Gastrocnemius medialis (tissue), 4 donors: ENCODE data around the gene EHBP1L1. TPM values are rescaled to one million over a fixed set of nuclear protein-coding genes. Genes with fewer than 3 reads are reported as not detected.

Experiments used
- ATAC-seq, 2 donors: fragments of 150-250 bp; one replicate each; pipeline ENCODE4 v1.9.1; 2016
- DNase-seq, 2 donors: peaks; one replicate each; pipeline ENCODE4 v3.0.0-alpha.2; 2019
- H3K27ac ChIP-seq, 4 donors: fragments of 200-600 bp; sonication (generic); 1 replicate in 1 of 4; 2 replicates in 3 of 4; pipeline ENCODE4 v1.5.1; 2016 to 2018; ENCODE audit warnings: mild to moderate bottlenecking in 2 of 4, moderate library complexity in 1 of 4
- H3K27me3 ChIP-seq, 3 donors: fragments of 200-600 bp; sonication (generic) in 2 of 3; 1 replicate in 1 of 3; 2 replicates in 2 of 3; pipeline versions ENCODE4 v1.5.1 to v1.6.0; 2016 to 2019; ENCODE audit warnings: mild to moderate bottlenecking in 1 of 3, moderate library complexity in 1 of 3
- H3K36me3 ChIP-seq, 2 donors: fragments of 200-600 bp; sonication (generic) in 1 of 2; one replicate each; pipeline ENCODE4 v1.5.1; 2017 to 2018
- H3K4me1 ChIP-seq, 2 donors: fragments of 200-600 bp; sonication (generic) in 1 of 2; one replicate each; pipeline ENCODE4 v1.5.1; 2016 to 2017; ENCODE audit warnings: mild to moderate bottlenecking in 2 of 2
- H3K4me3 ChIP-seq, 4 donors: fragments of 200-600 bp; sonication (generic) in 3 of 4; 1 replicate in 1 of 4; 2 replicates in 3 of 4; pipeline ENCODE4 v1.5.1; 2016 to 2019; ENCODE audit warnings: mild to moderate bottlenecking in 2 of 4
- H3K9me3 ChIP-seq, 3 donors: fragments of 200-600 bp; sonication (generic) in 2 of 3; 1 replicate in 1 of 3; 2 replicates in 2 of 3; pipeline ENCODE4 v1.5.1; 2016 to 2019
- CTCF ChIP-seq, 5 experiments: fragments of 450-650 bp in 3 of 5; fragments of 200-600 bp in 2 of 5; sonication (generic) in 2 of 5; IDR thresholded peaks in 4 of 5; conservative IDR thresholded peaks in 1 of 5; 1 replicate in 4 of 5; 2 replicates in 1 of 5; pipeline ENCODE4 v1.5.1; 2016 to 2019; ENCODE audit warnings: antibody characterized with exemption in 5 of 5, mild to moderate bottlenecking in 3 of 5, moderate library complexity in 3 of 5
- POLR2A ChIP-seq, 2 donors: fragments of 450-650 bp; IDR thresholded peaks; one replicate each; pipeline ENCODE4 v1.6.1; 2017; ENCODE audit warnings: antibody characterized with exemption in 2 of 2, mild to moderate bottlenecking in 2 of 2, moderate library complexity in 2 of 2
- in situ Hi-C, 4 donors: fragments of 200-750 bp; cut with MboI; loops; one replicate each; pipeline versions ENCODE4 v1.15.0 to v1.8.0; 2017; ENCODE audit warnings: low sequenced_read_pairs in 4 of 4
- intact Hi-C: fragments of 100-400 bp; cut with DNase I; formaldehyde crosslinking; loops from one replicate; pipeline ENCODE4 v1.15.1; 2023; ENCODE audit warnings: low total_unique reads
- total RNA-seq, 4 donors: library from RNA; depleted of rRNA; stranded (reverse); fragments of >200 nt; gene quantifications; one replicate each; pipeline versions ENCODE4 v1.1.0 to v1.2.3, GENCODE V29; 2016

EHBP1L1 gene
- total RNA-seq, 4 donors from 2014 or later = 191 to 374 (median 250) TPM

DNA sequence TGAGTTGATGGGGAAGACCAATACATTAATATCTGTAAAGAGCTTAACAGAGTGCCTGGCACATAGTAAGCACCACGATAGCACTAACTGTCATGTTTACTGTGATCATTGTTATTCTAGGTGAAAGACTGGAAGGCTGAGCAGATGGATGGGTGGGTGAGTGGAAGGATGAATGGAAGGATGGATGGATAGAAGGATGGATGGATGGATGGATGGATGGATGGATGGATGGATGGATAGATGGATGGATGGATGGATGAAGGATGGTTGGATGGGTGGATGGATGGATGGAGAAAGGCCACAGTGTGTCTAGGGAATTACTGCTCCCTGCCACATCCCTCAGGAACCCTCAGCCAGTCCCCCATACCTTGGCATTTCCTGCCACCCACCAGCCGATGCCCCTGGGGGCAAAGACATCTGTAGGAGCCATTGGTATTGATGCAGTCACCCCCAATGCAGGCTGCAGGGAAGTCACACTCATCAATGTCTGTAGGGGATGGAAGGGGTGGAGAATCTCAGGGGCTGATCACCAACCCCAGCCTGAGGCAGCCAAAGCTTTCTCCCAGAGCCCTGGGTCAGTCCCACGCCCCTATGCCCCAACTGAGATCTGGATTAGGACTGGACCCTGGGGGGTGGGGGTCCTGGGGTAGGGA, 33.0 kb upstream of the EHBP1L1 start:
- no peaks in the 10 kb centered on the region for H3K9me3 ChIP-seq
- no peak for TF ChIP-seq CTCF (IDR thresholded peaks at IDR 0.05 in 4 of 5, conservative IDR thresholded peaks at IDR 0.05 in 1 of 5)
- no peak for TF ChIP-seq POLR2A (IDR thresholded peaks at IDR 0.05)
- in situ Hi-C loops = no loop called here
- H3K27me3 ChIP-seq = no peaks in the 10 kb centered on the region
- H3K4me3 ChIP-seq = no peak overlapping the region
- peaks cover 0 to 7% of the 10 kb centered on the region in 2 donors for H3K36me3 ChIP-seq
- H3K4me1 ChIP-seq = peaks cover 7 to 16% of the 10 kb centered on the region in 2 donors
- no peak overlapping the region for H3K27ac ChIP-seq
- DNase-seq (no peak), ATAC-seq (no peak)
- intact Hi-C loops = no loop called here

DNA sequence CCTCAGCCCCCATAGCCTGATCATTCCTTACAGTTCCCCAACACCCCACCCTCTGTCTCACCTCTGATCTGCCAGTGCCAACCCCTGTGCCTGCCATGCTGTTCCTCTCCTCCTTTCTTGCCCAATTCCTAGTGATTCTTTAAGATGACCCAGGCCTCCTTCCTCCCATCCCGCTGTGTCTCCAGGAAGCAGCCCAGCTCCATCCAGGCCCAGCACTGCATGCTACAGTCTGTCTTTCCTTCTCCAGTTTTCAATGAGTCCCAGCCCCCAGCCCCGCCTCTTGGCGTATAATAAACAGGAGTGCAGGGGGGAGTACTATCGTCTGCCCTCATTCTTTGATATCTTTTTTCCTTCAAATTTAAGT, 30.0 kb upstream of the EHBP1L1 start:
- Histone ChIP-seq H3K4me3 (no peak overlapping the region), H3K36me3 (peaks cover 0 to 6% of the 10 kb centered on the region in 2 donors)

DNA sequence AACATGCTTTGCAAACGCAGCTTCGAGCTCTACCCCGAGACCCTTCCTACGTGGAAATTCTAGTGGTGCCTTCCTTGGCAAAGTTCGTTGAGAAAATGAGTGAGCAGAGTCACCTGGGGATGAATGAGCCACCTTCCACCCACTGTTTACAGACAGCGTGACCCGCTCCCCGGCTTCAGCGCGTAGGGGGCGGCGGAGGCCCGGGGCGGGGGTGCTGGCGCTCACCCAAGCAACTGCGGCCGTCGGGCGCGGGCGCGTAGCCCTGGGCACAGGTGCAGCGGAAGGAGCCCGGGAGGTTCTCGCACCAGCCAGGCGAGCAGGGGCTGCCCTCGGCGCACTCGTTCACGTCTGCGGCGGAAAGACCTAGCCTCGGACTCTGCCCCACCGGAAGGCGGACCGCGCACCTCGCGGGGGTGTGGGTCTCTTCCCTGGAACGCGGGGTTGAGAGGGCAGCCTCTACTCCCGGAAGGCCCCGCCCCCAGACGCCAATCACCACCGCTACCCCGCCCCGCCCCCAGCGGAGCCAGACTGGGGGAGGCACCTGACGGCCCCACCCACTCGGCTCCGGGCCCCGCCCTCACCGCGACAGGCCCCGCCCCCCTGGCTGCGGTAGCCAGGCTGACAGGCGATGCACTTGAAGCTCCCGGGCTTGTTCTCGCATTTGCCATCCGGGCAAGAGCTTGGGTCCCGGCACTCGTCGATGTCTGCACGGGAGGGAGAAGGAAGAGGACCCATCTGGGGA, 29.5 kb upstream of the EHBP1L1 start:
- Histone ChIP-seq H3K4me1 (peaks cover 2 to 4% of the 10 kb centered on the region in 2 donors), H3K27me3 (no peaks in the 10 kb centered on the region), H3K27ac (peak overlapping the region in 1 of 4 donors; percentile 29), H3K36me3 (peaks cover 0 to 6% of the 10 kb centered on the region in 2 donors), H3K9me3 (no peaks in the 10 kb centered on the region), H3K4me3 (no peak overlapping the region)
- ATAC-seq = peak; percentile 11 to 37
- intact Hi-C loops = no loop called here
- DNase-seq = peak in 1 of 2 donors; percentile 61
- TF ChIP-seq POLR2A (IDR thresholded peaks at IDR 0.05) (no peak), CTCF (IDR thresholded peaks at IDR 0.05 in 4 of 5, conservative IDR thresholded peaks at IDR 0.05 in 1 of 5) (no peak)
- in situ Hi-C loops = no loop called here

More for the DNA sequence above, 30.0 kb upstream of the EHBP1L1 start:
- H3K9me3 ChIP-seq = no peaks in the 10 kb centered on the region
- TF ChIP-seq CTCF (IDR thresholded peaks at IDR 0.05 in 4 of 5, conservative IDR thresholded peaks at IDR 0.05 in 1 of 5) (no peak), POLR2A (IDR thresholded peaks at IDR 0.05) (no peak)
- H3K27me3 ChIP-seq = no peaks in the 10 kb centered on the region
- in situ Hi-C loops (no loop called here), intact Hi-C loops (no loop called here)
- H3K27ac ChIP-seq = no peak overlapping the region
- no peak for ATAC-seq
- DNase-seq = no peak
- peaks cover 7 to 9% of the 10 kb centered on the region in 2 donors for H3K4me1 ChIP-seq

DNA sequence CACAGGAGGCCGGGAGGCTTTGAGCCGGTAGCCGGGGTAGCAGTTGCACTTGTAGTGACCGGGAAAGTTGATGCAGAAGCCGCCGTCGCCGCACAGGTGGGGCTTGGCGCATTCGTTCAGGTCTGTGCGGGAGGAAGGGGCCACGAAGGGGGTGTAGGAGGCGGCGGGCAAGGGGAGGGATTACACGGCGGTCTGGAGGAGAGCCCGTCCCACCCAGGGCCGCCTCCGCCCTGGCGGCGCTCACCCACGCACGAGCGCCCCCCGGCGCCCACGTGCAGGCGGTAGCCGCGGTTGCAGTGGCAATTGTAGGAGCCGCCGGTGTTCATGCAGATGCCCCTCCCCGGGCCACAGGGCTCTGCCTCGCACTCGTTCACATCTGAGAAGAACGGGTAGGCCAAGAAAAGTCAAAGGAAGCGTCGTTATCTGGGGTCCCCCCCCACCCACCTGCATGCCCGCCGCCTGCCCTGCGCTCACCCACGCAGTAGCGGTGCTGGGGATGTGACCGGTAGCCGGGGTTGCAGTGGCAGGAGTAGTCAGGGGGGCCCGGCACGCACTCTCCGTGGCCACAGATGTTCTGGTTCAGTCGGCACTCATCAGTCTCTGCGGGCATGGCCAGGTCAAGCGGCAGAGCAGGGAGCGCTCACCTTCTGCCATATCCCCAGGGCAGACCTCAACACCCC, 28.3 kb upstream of the EHBP1L1 start:
- Histone ChIP-seq H3K4me3 (no peak overlapping the region), H3K36me3 (peaks cover 0 to 6% of the 10 kb centered on the region in 2 donors), H3K27ac (no peak overlapping the region), H3K4me1 (peaks cover 0 to 3% of the 10 kb centered on the region in 2 donors), H3K27me3 (no peaks in the 10 kb centered on the region), H3K9me3 (no peaks in the 10 kb centered on the region)
- in situ Hi-C loops (no loop called here), intact Hi-C loops (no loop called here)
- ATAC-seq = no peak
- TF ChIP-seq CTCF (IDR thresholded peaks at IDR 0.05 in 4 of 5, conservative IDR thresholded peaks at IDR 0.05 in 1 of 5) (no peak), POLR2A (IDR thresholded peaks at IDR 0.05) (no peak)
- DNase-seq = no peak
